ENCODE measurements around the gene ST13.

DNA sequence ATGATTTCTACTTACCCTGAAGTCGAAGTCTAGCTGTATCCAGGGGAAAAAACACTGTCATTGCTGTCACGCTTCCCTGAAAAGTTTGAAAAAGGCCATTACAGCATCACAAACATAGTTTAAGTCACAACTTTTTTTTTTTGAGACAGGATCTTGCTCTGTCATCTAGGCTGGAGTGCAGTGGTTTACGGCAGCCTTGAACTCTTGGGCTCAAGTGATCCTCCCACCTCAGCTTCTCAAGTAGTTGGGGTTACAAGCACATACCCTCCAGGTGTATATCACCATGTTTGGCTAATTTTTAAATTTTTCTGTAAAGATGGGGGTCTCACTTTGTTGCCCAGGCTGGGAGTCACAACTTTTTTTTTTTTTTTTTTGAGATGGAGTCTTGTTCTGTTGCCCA, 57.4 kb downstream of the ST13 start:
- TF ChIP-seq, protein P1, sequence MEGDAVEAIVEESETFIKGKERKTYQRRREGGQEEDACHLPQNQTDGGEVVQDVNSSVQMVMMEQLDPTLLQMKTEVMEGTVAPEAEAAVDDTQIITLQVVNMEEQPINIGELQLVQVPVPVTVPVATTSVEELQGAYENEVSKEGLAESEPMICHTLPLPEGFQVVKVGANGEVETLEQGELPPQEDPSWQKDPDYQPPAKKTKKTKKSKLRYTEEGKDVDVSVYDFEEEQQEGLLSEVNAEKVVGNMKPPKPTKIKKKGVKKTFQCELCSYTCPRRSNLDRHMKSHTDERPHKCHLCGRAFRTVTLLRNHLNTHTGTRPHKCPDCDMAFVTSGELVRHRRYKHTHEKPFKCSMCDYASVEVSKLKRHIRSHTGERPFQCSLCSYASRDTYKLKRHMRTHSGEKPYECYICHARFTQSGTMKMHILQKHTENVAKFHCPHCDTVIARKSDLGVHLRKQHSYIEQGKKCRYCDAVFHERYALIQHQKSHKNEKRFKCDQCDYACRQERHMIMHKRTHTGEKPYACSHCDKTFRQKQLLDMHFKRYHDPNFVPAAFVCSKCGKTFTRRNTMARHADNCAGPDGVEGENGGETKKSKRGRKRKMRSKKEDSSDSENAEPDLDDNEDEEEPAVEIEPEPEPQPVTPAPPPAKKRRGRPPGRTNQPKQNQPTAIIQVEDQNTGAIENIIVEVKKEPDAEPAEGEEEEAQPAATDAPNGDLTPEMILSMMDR (IDR thresholded peaks at IDR 0.05), result no peak
- TF ChIP-seq POLR2A (IDR thresholded peaks at IDR 0.05), result no peak
